ENCODE results near the gene KLHL18.
"Not testable (repeated sequence)": the region's sequence is repeated elsewhere in the genome, so short reads cannot be mapped to it uniquely, and the experiment has no call there.

Gene KLHL18

GRCh38 chr3:47273564-47273963 is 9.2 kb upstream of the KLHL18 start:
- in situ Hi-C loops (cut with MboI; ENCODE audit: low sequenced_read_pairs): no loop called here

GRCh38 chr3:47274652-47275051 is 8.1 kb upstream of the KLHL18 start:
- in situ Hi-C loops (cut with MboI; ENCODE audit: low sequenced_read_pairs): no loop called here

GRCh38 chr3:47276558-47276957 is 6.2 kb upstream of the KLHL18 start:
- in situ Hi-C loops (cut with MboI; ENCODE audit: low sequenced_read_pairs): no loop called here

- in situ Hi-C loops (cut with MboI; ENCODE audit: low sequenced_read_pairs): no loop called here
Observed at GRCh38 chr3:47280519-47280918, 2.2 kb upstream of the KLHL18 start.

GRCh38 chr3:47283193-47283537 is 421 bp downstream of the KLHL18 start:
- in situ Hi-C loops (cut with MboI; ENCODE audit: low sequenced_read_pairs): no loop called here

- in situ Hi-C loops (cut with MboI; ENCODE audit: low sequenced_read_pairs): no loop called here
Observed at GRCh38 chr3:47283591-47284364, 1.0 kb downstream of the KLHL18 start.

- in situ Hi-C loops (cut with MboI; ENCODE audit: low sequenced_read_pairs): no loop called here
Observed at GRCh38 chr3:47288966-47289910, 6.5 kb downstream of the KLHL18 start.

GRCh38 chr3:47291158-47291753 is 8.5 kb downstream of the KLHL18 start:
- in situ Hi-C loops (cut with MboI; ENCODE audit: low sequenced_read_pairs): no loop called here

GRCh38 chr3:47291754-47292420 is 9.1 kb downstream of the KLHL18 start:
- in situ Hi-C loops (cut with MboI; ENCODE audit: low sequenced_read_pairs): not testable (repeated sequence)

- in situ Hi-C loops (cut with MboI; ENCODE audit: low sequenced_read_pairs): no loop called here
Observed at GRCh38 chr3:47293822-47294221, 11.1 kb downstream of the KLHL18 start.

- in situ Hi-C loops (cut with MboI; ENCODE audit: low sequenced_read_pairs): no loop called here
Observed at GRCh38 chr3:47294392-47294791, 11.6 kb downstream of the KLHL18 start.

- in situ Hi-C loops (cut with MboI; ENCODE audit: low sequenced_read_pairs): no loop called here
Observed at GRCh38 chr3:47295322-47295721, 12.6 kb downstream of the KLHL18 start.

- in situ Hi-C loops (cut with MboI; ENCODE audit: low sequenced_read_pairs): no loop called here
Observed at GRCh38 chr3:47295976-47296375, 13.2 kb downstream of the KLHL18 start.

- in situ Hi-C loops (cut with MboI; ENCODE audit: low sequenced_read_pairs): no loop called here
Observed at GRCh38 chr3:47296562-47297302, 14.0 kb downstream of the KLHL18 start.

- in situ Hi-C loops (cut with MboI; ENCODE audit: low sequenced_read_pairs): no loop called here
Observed at GRCh38 chr3:47298439-47298838, 15.7 kb downstream of the KLHL18 start.

- in situ Hi-C loops (cut with MboI; ENCODE audit: low sequenced_read_pairs): no loop called here
Observed at GRCh38 chr3:47299381-47300318, 16.9 kb downstream of the KLHL18 start.

GRCh38 chr3:47301456-47301855 is 18.7 kb downstream of the KLHL18 start:
- in situ Hi-C loops (cut with MboI; ENCODE audit: low sequenced_read_pairs): no loop called here

GRCh38 chr3:47306022-47306421 is 23.3 kb downstream of the KLHL18 start:
- in situ Hi-C loops (cut with MboI; ENCODE audit: low sequenced_read_pairs): no loop called here

- in situ Hi-C loops (cut with MboI; ENCODE audit: low sequenced_read_pairs): not testable (repeated sequence)
Observed at GRCh38 chr3:47309231-47309630, 26.5 kb downstream of the KLHL18 start.

Data from hTERT RPE-1 (cell line).